GM23338 (cell line): Measurements from ENCODE around the gene MAN2A2. TPM values are rescaled to one million over a fixed set of nuclear protein-coding genes. Genes with fewer than 3 reads are reported as not detected.

Source experiments
- ATAC-seq: fragments of 200-7000 bp; cut with Tn5 transposase; 3 replicates; pipeline ENCODE4 v1.9.1; 2020
- DNase-seq: peaks from one replicate; pipeline ENCODE4 v3.0.0-alpha.2; 2015; ENCODE audit warnings: low spot score
- H2AFZ ChIP-seq: fragments of 200-600 bp; sonication (generic); 2 replicates; pipeline ENCODE4 v1.8.0; 2016; ENCODE audit warnings: antibody characterized with exemption, mild to moderate bottlenecking, moderate library complexity
- H3F3A ChIP-seq: fragments of 200-600 bp; sonication (generic); replicated peaks from 2 replicates; pipeline ENCODE4 v1.8.0; 2017; ENCODE audit warnings: antibody characterized with exemption, mixed run types, low read depth
- H3K27ac ChIP-seq: fragments of 200-600 bp; sonication (generic); 2 replicates; pipeline ENCODE4 v1.6.1; 2016; ENCODE audit warnings: low read depth
- H3K27me3 ChIP-seq: fragments of 200-600 bp; sonication (generic); 2 replicates; pipeline ENCODE4 v1.8.0; 2016; ENCODE audit warnings: mild to moderate bottlenecking, mixed run types, moderate library complexity; ENCODE audit not compliant: insufficient read depth
- H3K36me3 ChIP-seq: fragments of 200-600 bp; sonication (generic); 2 replicates; pipeline ENCODE4 v1.8.0; 2016; ENCODE audit warnings: mild to moderate bottlenecking; ENCODE audit not compliant: insufficient read depth
- H3K4me1 ChIP-seq: fragments of 200-600 bp; sonication (generic); 2 replicates; pipeline ENCODE4 v1.8.0; 2016; ENCODE audit warnings: mild to moderate bottlenecking, moderate library complexity; ENCODE audit not compliant: insufficient read depth
- H3K4me2 ChIP-seq: fragments of 200-600 bp; sonication (generic); 2 replicates; pipeline ENCODE4 v1.7.1; 2017; ENCODE audit warnings: mixed run types
- H3K4me3 ChIP-seq: fragments of 200-600 bp; sonication (generic); 2 replicates; pipeline ENCODE4 v1.6.1; 2016; ENCODE audit warnings: mixed run types
- H3K79me2 ChIP-seq: fragments of 200-600 bp; sonication (generic); replicated peaks from 2 replicates; pipeline ENCODE4 v1.8.0; 2017; ENCODE audit warnings: mild to moderate bottlenecking; ENCODE audit not compliant: insufficient read depth
- H3K9me2 ChIP-seq: fragments of 200-600 bp; sonication (generic); 2 replicates; pipeline ENCODE4 v1.8.0; 2017; ENCODE audit not compliant: insufficient read depth
- H4K20me1 ChIP-seq: fragments of 200-600 bp; sonication (generic); replicated peaks from 2 replicates; pipeline ENCODE4 v1.8.0; 2017; ENCODE audit warnings: mild to moderate bottlenecking; ENCODE audit not compliant: insufficient read depth
- H3K27ac Mint-ChIP-seq: 2 replicates; pipeline ENCODE4 v1.8.0; 2020; ENCODE audit warnings: inconsistent platforms, mild to moderate bottlenecking, moderate library complexity, mixed read lengths
- H3K27me3 Mint-ChIP-seq: 3 replicates; pipeline ENCODE4 v1.8.0; 2022; ENCODE audit warnings: low read depth, mild to moderate bottlenecking, moderate library complexity, mixed read lengths, inconsistent platforms; ENCODE audit not compliant: insufficient read depth, poor library complexity
- H3K36me3 Mint-ChIP-seq: 3 replicates; pipeline ENCODE4 v1.8.0; 2021; ENCODE audit warnings: low read depth, mild to moderate bottlenecking, inconsistent platforms, moderate library complexity, mixed read lengths
- H3K4me1 Mint-ChIP-seq: 3 replicates; pipeline ENCODE4 v1.8.0; 2020; ENCODE audit warnings: mild to moderate bottlenecking, inconsistent platforms, mixed read lengths
- H3K4me3 Mint-ChIP-seq: 3 replicates; pipeline ENCODE4 v1.8.0; 2021; ENCODE audit warnings: moderate library complexity, mild to moderate bottlenecking, inconsistent platforms, mixed read lengths
- H3K9me3 Mint-ChIP-seq: 3 replicates; pipeline ENCODE4 v1.8.0; 2020; ENCODE audit warnings: moderate library complexity, mild to moderate bottlenecking, inconsistent platforms, mixed read lengths
- EZH2phosphoT487 ChIP-seq: fragments of 200-600 bp; sonication (generic); IDR thresholded peaks from one replicate; pipeline ENCODE4 v1.8.1; 2018; ENCODE audit warnings: antibody characterized with exemption; ENCODE audit not compliant: unreplicated experiment
- JUNB ChIP-seq: IDR thresholded peaks from one replicate; pipeline ENCODE4 v1.6.1; 2016; ENCODE audit warnings: antibody characterized with exemption; ENCODE audit not compliant: unreplicated experiment
- POLR2AphosphoS5 ChIP-seq: IDR thresholded peaks from 2 replicates; pipeline ENCODE4 v1.6.1; 2016; ENCODE audit warnings: antibody characterized with exemption, low read depth
- REST ChIP-seq: IDR thresholded peaks from one replicate; pipeline ENCODE4 v1.6.1; 2018; ENCODE audit warnings: antibody characterized with exemption; ENCODE audit not compliant: unreplicated experiment
- polyA plus RNA-seq: library from polyadenylated mRNA; unstranded; fragments of >200 nt; fragmentation: Nextera tagmentation; extraction: Ambion mirVana; gene quantifications from 2 replicates; pipeline ENCODE4 v1.2.1, GENCODE V29; 2016
- total RNA-seq: library from RNA; depleted of rRNA; stranded (reverse); fragments of >200 nt; shearing (Covaris generic); gene quantifications from 2 replicates; pipeline ENCODE4 v1.2.3, GENCODE V29; 2014
- TF ChIP-seq, protein P1 (sequence below), 2 experiments: fragments of 200-600 bp in 1 of 2; sonication (generic) in 1 of 2; conservative IDR thresholded peaks; 2 replicates each; pipeline versions ENCODE4 v1.5.1 to v1.6.1; 2016 to 2017; ENCODE audit warnings: antibody characterized with exemption in 2 of 2, low read depth in 2 of 2, mild to moderate bottlenecking in 2 of 2, moderate library complexity in 1 of 2

MAN2A2 gene
- total and polyA plus RNA-seq, 2 experiments from 2014 or later: 8.2 to 17.1 TPM

DNA sequence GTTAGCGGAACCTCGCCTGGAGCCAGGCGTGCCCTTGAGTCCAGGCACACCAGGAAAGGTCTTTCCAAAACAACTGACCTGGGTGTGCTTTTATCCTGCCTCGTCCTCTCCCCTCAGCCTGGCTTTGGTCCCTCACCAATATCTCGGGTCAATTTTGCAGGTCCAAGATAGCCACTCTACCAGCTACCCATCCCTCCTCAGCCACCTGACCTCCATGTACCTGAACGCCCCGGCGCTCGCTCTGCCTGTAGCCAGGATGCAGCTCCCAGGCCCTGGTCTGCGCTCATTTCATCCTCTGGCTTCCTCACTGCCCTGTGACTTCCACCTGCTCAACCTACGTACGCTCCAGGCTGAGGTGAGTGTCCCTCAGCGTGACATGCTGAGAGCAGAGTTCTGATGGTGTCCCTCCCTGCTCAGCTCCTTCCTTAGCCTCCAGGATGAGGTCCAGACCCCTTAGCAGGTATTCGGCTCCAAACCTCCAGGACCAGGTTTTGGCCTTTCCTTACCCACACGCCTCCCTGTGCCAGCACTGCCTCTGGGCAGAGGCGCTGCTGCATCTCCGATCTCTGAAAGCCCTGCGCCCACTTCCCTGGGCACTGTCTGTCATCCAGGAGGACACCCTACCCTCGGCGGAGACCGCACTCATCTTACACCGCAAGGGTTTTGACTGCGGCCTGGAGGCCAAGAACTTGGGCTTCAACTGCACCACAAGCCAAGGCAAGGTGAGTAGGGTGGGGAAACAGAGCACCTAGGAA is 15.1 kb downstream of the MAN2A2 start:
- H3K27ac Mint-ChIP-seq: no peak overlapping the region; the same call in 1 of the 2 replicates

More for the DNA sequence above, 15.1 kb downstream of the MAN2A2 start:
- no peaks in the 10 kb centered on the region for H3K27me3 ChIP-seq
- H3K27me3 Mint-ChIP-seq: peaks cover 10% of the 10 kb centered on the region
- H3K4me2 ChIP-seq: no peak overlapping the region
- no peaks in the 10 kb centered on the region for H4K20me1 ChIP-seq
- H3K9me2 ChIP-seq: no peaks in the 10 kb centered on the region
- H3K36me3 Mint-ChIP-seq: peaks cover 10% of the 10 kb centered on the region
- no peak for DNase-seq
- H3K4me3 ChIP-seq: no peak overlapping the region
- no peaks in the 10 kb centered on the region for H3K9me3 Mint-ChIP-seq
- no peaks in the 10 kb centered on the region for H3K79me2 ChIP-seq
- H3K4me1 Mint-ChIP-seq: peaks cover 11% of the 10 kb centered on the region
- ATAC-seq: no peak
- no peak overlapping the region for H2AFZ ChIP-seq
- TF ChIP-seq JUNB: no peak
- TF ChIP-seq POLR2AphosphoS5: no peak
- TF ChIP-seq REST: no peak
- no peak for TF ChIP-seq EZH2phosphoT487
- TF ChIP-seq, protein P1, sequence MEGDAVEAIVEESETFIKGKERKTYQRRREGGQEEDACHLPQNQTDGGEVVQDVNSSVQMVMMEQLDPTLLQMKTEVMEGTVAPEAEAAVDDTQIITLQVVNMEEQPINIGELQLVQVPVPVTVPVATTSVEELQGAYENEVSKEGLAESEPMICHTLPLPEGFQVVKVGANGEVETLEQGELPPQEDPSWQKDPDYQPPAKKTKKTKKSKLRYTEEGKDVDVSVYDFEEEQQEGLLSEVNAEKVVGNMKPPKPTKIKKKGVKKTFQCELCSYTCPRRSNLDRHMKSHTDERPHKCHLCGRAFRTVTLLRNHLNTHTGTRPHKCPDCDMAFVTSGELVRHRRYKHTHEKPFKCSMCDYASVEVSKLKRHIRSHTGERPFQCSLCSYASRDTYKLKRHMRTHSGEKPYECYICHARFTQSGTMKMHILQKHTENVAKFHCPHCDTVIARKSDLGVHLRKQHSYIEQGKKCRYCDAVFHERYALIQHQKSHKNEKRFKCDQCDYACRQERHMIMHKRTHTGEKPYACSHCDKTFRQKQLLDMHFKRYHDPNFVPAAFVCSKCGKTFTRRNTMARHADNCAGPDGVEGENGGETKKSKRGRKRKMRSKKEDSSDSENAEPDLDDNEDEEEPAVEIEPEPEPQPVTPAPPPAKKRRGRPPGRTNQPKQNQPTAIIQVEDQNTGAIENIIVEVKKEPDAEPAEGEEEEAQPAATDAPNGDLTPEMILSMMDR (conservative IDR thresholded peaks at IDR 0.05; ENCODE audit: low read depth in 2 of 2): no peak
- H3K4me1 ChIP-seq: 0 out of 2 replicates have a peak, but pooled peaks cover 6% of the 10 kb centered on the region
- H3K4me3 Mint-ChIP-seq: no peak overlapping the region
- H3K36me3 ChIP-seq: no peaks in the 10 kb centered on the region
- H3F3A ChIP-seq: no peaks in the 10 kb centered on the region
- no peak overlapping the region for H3K27ac ChIP-seq
